PC-9 (cell line): ENCODE results near the gene THAP7. TPM values are rescaled to one million over a fixed set of nuclear protein-coding genes. Genes with fewer than 3 reads are reported as not detected.

ENCODE experiments used
- BruUV-seq: library from RNA; stranded (reverse); fragments of 400-500 nt; replicated peaks from 2 replicates; lab custom pipeline; 2021; lab: Mats Ljungman, UMichigan
- CTCF ChIA-PET: fragments of 300-600 bp; sonication (Branson Sonifier 250); formaldehyde crosslinking; loops from one replicate; lab custom pipeline; 2022; ENCODE audit warnings: antibody characterized with exemption; lab: Charles Lee
- POLR2A ChIA-PET: fragments of 300-600 bp; sonication (Branson Sonifier 250); formaldehyde crosslinking; loops from one replicate; lab custom pipeline; 2022; ENCODE audit warnings: antibody characterized with exemption; ENCODE audit not compliant: unreplicated experiment; lab: Charles Lee
- DNase-seq, 2 experiments: peaks; one replicate each; pipeline versions ENCODE4 v3.0.0 to v3.0.0-alpha.2; 2015 to 2022; ENCODE audit warnings: mixed read lengths in 1 of 2
- H2AFZ ChIP-seq: fragments of 200-600 bp; sonication (generic); 2 replicates; pipeline ENCODE4 v1.8.1; 2017; ENCODE audit warnings: antibody characterized with exemption
- H3F3A ChIP-seq: fragments of 200-600 bp; sonication (generic); 2 replicates; pipeline ENCODE4 v1.8.1; 2017; ENCODE audit warnings: antibody characterized with exemption, mild to moderate bottlenecking, low read depth; ENCODE audit not compliant: insufficient read depth
- H3K27ac ChIP-seq: fragments of 200-600 bp; sonication (generic); 2 replicates; pipeline ENCODE4 v1.6.1; 2016; ENCODE audit warnings: mixed run types
- H3K27me3 ChIP-seq: fragments of 200-600 bp; sonication (generic); 2 replicates; pipeline ENCODE4 v1.6.1; 2016; ENCODE audit warnings: low read depth, mixed run types; ENCODE audit not compliant: insufficient read depth
- H3K36me3 ChIP-seq: fragments of 200-600 bp; sonication (generic); 2 replicates; pipeline ENCODE4 v1.6.1; 2016; ENCODE audit warnings: low read depth, mixed run types
- H3K4me1 ChIP-seq: fragments of 200-600 bp; sonication (generic); replicated peaks from 2 replicates; pipeline ENCODE4 v1.6.1; 2016; ENCODE audit warnings: mixed run types; ENCODE audit not compliant: insufficient read depth
- H3K4me2 ChIP-seq: fragments of 200-600 bp; sonication (generic); 2 replicates; pipeline ENCODE4 v1.6.1; 2017; ENCODE audit warnings: mixed run types
- H3K4me3 ChIP-seq: fragments of 200-600 bp; sonication (generic); 2 replicates; pipeline ENCODE4 v1.6.1; 2016; ENCODE audit warnings: mixed run types
- H3K79me2 ChIP-seq: fragments of 200-600 bp; sonication (generic); 2 replicates; pipeline ENCODE4 v1.6.1; 2017; ENCODE audit warnings: low read depth, mixed run types
- H3K9me2 ChIP-seq: fragments of 200-600 bp; sonication (generic); 2 replicates; pipeline ENCODE4 v1.8.1; 2017; ENCODE audit warnings: mild to moderate bottlenecking; ENCODE audit not compliant: insufficient read depth
- H3K9me3 ChIP-seq: fragments of 200-600 bp; sonication (generic); 2 replicates; pipeline ENCODE4 v1.8.1; 2016; ENCODE audit warnings: low read depth; ENCODE audit not compliant: insufficient read depth
- H4K20me1 ChIP-seq: fragments of 200-600 bp; sonication (generic); 2 replicates; pipeline ENCODE4 v1.8.1; 2017; ENCODE audit not compliant: insufficient read depth
- EZH2 ChIP-seq: fragments of 200-600 bp; sonication (generic); IDR thresholded peaks from 2 replicates; pipeline ENCODE4 v1.8.0; 2017; ENCODE audit warnings: antibody characterized with exemption, low read depth
- intact Hi-C: fragments of 100-400 bp; cut with micrococcal nuclease; formaldehyde crosslinking; loops from one replicate; pipeline ENCODE4 v1.10.0; 2022; ENCODE audit not compliant: unreplicated experiment
- total RNA-seq: library from RNA; stranded (reverse); gene quantifications from 2 replicates; pipeline ENCODE4 v1.2.3, GENCODE V29; 2021
- TF ChIP-seq, protein P1 (sequence below): fragments of 200-600 bp; sonication (generic); conservative IDR thresholded peaks from 2 replicates; pipeline ENCODE4 v1.6.1; 2017; ENCODE audit warnings: mixed run types, antibody characterized with exemption, mild to moderate bottlenecking, moderate library complexity

Gene THAP7
- total RNA-seq, 1 experiment from 2014 or later: 17.0 TPM

GRCh38 chr22:20979243-20979809 lies 22.6 kb downstream of the THAP7 start:
- H3K9me3 ChIP-seq: peaks cover 5% of the 10 kb centered on the region; the same call in 1 of the 2 replicates
- H3K36me3 ChIP-seq: no peaks in the 10 kb centered on the region
- intact Hi-C loops: no loop called here
- no peak overlapping the region for H3K4me3 ChIP-seq
- H4K20me1 ChIP-seq: no peaks in the 10 kb centered on the region
- POLR2A ChIA-PET: no interaction called here
- no peak overlapping the region for H2AFZ ChIP-seq
- peaks cover 8% of the 10 kb centered on the region; the same call in 1 of the 2 replicates for H3K4me1 ChIP-seq
- CTCF ChIA-PET: no interaction called here
- H3K9me2 ChIP-seq: no peaks in the 10 kb centered on the region
- H3K79me2 ChIP-seq: no peaks in the 10 kb centered on the region
- no peaks in the 10 kb centered on the region for H3F3A ChIP-seq
- H3K4me2 ChIP-seq: no peak overlapping the region
- no peaks in the 10 kb centered on the region for H3K27me3 ChIP-seq
- no peak for TF ChIP-seq EZH2
- TF ChIP-seq, protein P1, sequence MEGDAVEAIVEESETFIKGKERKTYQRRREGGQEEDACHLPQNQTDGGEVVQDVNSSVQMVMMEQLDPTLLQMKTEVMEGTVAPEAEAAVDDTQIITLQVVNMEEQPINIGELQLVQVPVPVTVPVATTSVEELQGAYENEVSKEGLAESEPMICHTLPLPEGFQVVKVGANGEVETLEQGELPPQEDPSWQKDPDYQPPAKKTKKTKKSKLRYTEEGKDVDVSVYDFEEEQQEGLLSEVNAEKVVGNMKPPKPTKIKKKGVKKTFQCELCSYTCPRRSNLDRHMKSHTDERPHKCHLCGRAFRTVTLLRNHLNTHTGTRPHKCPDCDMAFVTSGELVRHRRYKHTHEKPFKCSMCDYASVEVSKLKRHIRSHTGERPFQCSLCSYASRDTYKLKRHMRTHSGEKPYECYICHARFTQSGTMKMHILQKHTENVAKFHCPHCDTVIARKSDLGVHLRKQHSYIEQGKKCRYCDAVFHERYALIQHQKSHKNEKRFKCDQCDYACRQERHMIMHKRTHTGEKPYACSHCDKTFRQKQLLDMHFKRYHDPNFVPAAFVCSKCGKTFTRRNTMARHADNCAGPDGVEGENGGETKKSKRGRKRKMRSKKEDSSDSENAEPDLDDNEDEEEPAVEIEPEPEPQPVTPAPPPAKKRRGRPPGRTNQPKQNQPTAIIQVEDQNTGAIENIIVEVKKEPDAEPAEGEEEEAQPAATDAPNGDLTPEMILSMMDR: no peak
- no TSS peak for BruUV-seq
- no peak for DNase-seq
- no peak overlapping the region for H3K27ac ChIP-seq

GRCh38 chr22:20978419-20978818 lies 23.5 kb downstream of the THAP7 start:
- Histone ChIP-seq H4K20me1 (no peaks in the 10 kb centered on the region), H3K27ac (no peak overlapping the region), H3K27me3 (no peaks in the 10 kb centered on the region), H3K4me2 (no peak overlapping the region), H3K9me3 (peaks cover 5% of the 10 kb centered on the region; the same call in 1 of the 2 replicates), H3K9me2 (no peaks in the 10 kb centered on the region), H3K36me3 (no peaks in the 10 kb centered on the region), H3K4me3 (no peak overlapping the region), H3K79me2 (no peaks in the 10 kb centered on the region), H3F3A (no peaks in the 10 kb centered on the region), H2AFZ (no peak overlapping the region), H3K4me1 (peaks cover 8% of the 10 kb centered on the region; the same call in 1 of the 2 replicates)
- no TSS peak for BruUV-seq
- DNase-seq: no peak
- TF ChIP-seq, protein P1: no peak
- no peak for TF ChIP-seq EZH2
- POLR2A ChIA-PET: no interaction called here
- CTCF ChIA-PET: no interaction called here
- intact Hi-C loops: no loop called here

GRCh38 chr22:20977516-20978170 lies 24.3 kb downstream of the THAP7 start:
- H3K36me3 ChIP-seq: no peaks in the 10 kb centered on the region
- H3K79me2 ChIP-seq: no peaks in the 10 kb centered on the region
- H2AFZ ChIP-seq: no peak overlapping the region
- DNase-seq: no peak
- no peak overlapping the region for H3K27ac ChIP-seq
- no peak overlapping the region for H3K4me3 ChIP-seq
- TF ChIP-seq, protein P1: no peak
- TF ChIP-seq EZH2: no peak
- H3K9me2 ChIP-seq: no peaks in the 10 kb centered on the region
- intact Hi-C loops: no loop called here
- H3K4me1 ChIP-seq: no peaks in the 10 kb centered on the region
- no peak overlapping the region for H3K4me2 ChIP-seq
- ChIA-PET POLR2A (no interaction called here), CTCF (no interaction called here)
- no peaks in the 10 kb centered on the region for H3F3A ChIP-seq
- BruUV-seq: no TSS peak
- no peaks in the 10 kb centered on the region for H3K27me3 ChIP-seq
- peaks cover 5% of the 10 kb centered on the region; the same call in 1 of the 2 replicates for H3K9me3 ChIP-seq
- H4K20me1 ChIP-seq: no peaks in the 10 kb centered on the region
